Stimulated activated CD8-positive, alpha-beta memory T cell treated with anti-CD3 and anti-CD28 coated beads, Interleukin-15, amount 100 ng/mL, for 48 hours (primary cell): Measurements from ENCODE around the gene TSR3.

Source experiments
- DNase-seq, 2 donors: peaks; one replicate each; pipeline ENCODE4 v3.0.0-alpha.2; 2020; ENCODE audit warnings: low read depth in 2 of 2

TSR3 gene

GRCh38 chr16:1377406-1378010 is 25.8 kb upstream of the TSR3 start:
- DNase-seq = no peak

GRCh38 chr16:1375741-1376410 is 24.2 kb upstream of the TSR3 start:
- DNase-seq = no peak

GRCh38 chr16:1375298-1375640 is 23.6 kb upstream of the TSR3 start:
- no peak for DNase-seq

- no peak for DNase-seq
Measured at GRCh38 chr16:1374418-1375297, 23.0 kb upstream of the TSR3 start.

- no peak for DNase-seq
Measured at GRCh38 chr16:1372292-1372950, 20.7 kb upstream of the TSR3 start.

GRCh38 chr16:1371054-1371978 is 19.6 kb upstream of the TSR3 start:
- no peak for DNase-seq

- DNase-seq = no peak
Measured at GRCh38 chr16:1367486-1368174, 16.0 kb upstream of the TSR3 start.

- no peak for DNase-seq
Measured at GRCh38 chr16:1366712-1367299, 15.1 kb upstream of the TSR3 start.

- no peak for DNase-seq
Measured at GRCh38 chr16:1366060-1366711, 14.5 kb upstream of the TSR3 start.

GRCh38 chr16:1364510-1364909 is 12.8 kb upstream of the TSR3 start:
- DNase-seq = no peak

- DNase-seq = peak; percentile 48 to 50
Measured at GRCh38 chr16:1363501-1364041, 11.9 kb upstream of the TSR3 start.

- DNase-seq = no peak
Measured at GRCh38 chr16:1362807-1363206, 11.1 kb upstream of the TSR3 start.

GRCh38 chr16:1361685-1362360 is 10.1 kb upstream of the TSR3 start:
- DNase-seq = no peak

- DNase-seq = no peak
Measured at GRCh38 chr16:1357906-1358566, 6.4 kb upstream of the TSR3 start.

GRCh38 chr16:1356061-1356900 is 4.6 kb upstream of the TSR3 start:
- no peak for DNase-seq

GRCh38 chr16:1355591-1355990 is 3.9 kb upstream of the TSR3 start:
- no peak for DNase-seq

GRCh38 chr16:1354815-1355540 is 3.3 kb upstream of the TSR3 start:
- no peak for DNase-seq
